ENCODE results near the gene CDH16.
"Not testable (repeated sequence)": the region's sequence is repeated elsewhere in the genome, so short reads cannot be mapped to it uniquely, and the experiment has no call there.

Gene CDH16, protein sequence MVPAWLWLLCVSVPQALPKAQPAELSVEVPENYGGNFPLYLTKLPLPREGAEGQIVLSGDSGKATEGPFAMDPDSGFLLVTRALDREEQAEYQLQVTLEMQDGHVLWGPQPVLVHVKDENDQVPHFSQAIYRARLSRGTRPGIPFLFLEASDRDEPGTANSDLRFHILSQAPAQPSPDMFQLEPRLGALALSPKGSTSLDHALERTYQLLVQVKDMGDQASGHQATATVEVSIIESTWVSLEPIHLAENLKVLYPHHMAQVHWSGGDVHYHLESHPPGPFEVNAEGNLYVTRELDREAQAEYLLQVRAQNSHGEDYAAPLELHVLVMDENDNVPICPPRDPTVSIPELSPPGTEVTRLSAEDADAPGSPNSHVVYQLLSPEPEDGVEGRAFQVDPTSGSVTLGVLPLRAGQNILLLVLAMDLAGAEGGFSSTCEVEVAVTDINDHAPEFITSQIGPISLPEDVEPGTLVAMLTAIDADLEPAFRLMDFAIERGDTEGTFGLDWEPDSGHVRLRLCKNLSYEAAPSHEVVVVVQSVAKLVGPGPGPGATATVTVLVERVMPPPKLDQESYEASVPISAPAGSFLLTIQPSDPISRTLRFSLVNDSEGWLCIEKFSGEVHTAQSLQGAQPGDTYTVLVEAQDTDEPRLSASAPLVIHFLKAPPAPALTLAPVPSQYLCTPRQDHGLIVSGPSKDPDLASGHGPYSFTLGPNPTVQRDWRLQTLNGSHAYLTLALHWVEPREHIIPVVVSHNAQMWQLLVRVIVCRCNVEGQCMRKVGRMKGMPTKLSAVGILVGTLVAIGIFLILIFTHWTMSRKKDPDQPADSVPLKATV

DNA sequence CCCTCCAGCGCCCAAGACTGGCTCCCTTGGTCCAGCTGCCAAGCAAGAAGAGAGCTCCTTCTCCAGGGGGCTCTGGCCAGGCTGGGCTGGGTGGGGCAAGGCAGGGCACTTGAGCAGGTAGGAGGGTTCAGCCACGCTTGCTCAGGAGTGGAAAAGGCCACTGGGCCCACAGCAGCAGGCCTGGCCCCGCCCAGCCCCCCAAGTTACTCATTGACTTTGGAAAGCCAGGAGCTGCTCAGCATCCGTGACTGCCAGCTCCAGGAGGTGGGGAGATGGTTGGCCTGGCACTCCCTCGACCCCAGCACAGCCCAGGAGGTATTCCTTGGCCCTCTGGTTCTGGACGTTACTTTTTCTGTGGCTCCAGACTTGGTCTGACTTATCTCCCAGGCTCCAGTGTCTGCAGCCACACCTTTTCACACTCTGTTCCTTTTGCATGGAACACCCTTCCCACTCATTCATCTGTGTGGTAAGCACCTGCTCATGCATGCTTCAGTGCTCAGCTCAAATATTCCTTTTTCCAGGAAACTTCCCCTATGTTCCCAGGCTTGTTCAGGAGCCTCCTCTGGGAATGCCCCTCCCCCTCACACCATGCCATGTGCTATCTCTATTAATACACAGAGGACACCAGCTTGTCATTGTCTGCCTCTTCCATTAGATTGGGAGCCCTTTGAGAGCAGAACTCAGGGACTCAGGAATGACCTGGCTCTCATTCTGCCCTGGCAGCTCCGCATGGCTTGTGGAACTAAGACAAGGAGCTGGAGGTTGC, at the start of gene CDH16:
Gene CDH16 (minus strand): TSS at position 83 of the 766 bp plus-strand sequence. CDS start 820 bp downstream, outside the sequence.
- DNase-seq (ENCODE audit: low read depth in 1 of 2, low spot score in 1 of 2), result no peak

DNA sequence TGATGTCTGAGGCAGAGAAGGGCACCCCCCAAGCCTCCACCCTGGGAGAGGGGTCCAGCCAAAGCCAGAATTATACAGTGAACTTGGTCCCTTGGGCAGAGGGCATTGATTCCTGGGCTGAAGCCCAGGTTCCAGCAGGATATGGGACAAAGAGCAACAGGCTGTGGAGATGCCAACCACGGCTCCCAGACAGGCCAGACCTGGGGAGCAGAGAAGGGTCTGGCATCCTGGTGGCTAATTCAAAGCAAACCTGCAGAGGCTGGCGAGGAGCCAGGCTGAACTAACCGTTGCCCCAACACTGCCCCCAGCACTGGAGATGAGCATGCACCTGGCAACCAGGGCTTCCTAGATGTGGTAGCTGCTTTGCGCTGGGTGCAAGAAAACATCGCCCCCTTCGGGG, 45.4 kb upstream of the CDH16 start:
- no peak for DNase-seq (ENCODE audit: low read depth in 1 of 2, low spot score in 1 of 2)

DNA sequence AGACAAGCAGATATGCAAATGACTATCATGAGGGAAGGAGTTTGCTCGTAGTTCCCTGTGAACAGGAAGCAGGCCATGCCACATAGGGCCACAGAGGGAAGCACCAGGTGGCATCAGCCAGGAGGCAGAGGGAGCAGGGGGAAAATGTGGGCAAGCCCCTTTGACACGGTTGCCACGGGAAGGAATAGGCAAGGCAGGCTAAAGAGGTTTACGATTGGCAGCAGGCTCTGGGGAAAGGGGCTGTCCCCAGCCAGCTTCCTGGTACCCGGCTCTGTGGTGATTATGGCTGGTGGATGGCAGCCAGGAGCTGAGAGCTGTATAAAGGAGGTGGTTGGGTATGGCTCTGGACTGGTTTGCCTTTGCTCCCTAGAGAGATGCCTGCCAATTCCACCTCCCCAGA, 43.2 kb upstream of the CDH16 start:
- DNase-seq (ENCODE audit: low read depth in 1 of 2, low spot score in 1 of 2), result no peak

DNA sequence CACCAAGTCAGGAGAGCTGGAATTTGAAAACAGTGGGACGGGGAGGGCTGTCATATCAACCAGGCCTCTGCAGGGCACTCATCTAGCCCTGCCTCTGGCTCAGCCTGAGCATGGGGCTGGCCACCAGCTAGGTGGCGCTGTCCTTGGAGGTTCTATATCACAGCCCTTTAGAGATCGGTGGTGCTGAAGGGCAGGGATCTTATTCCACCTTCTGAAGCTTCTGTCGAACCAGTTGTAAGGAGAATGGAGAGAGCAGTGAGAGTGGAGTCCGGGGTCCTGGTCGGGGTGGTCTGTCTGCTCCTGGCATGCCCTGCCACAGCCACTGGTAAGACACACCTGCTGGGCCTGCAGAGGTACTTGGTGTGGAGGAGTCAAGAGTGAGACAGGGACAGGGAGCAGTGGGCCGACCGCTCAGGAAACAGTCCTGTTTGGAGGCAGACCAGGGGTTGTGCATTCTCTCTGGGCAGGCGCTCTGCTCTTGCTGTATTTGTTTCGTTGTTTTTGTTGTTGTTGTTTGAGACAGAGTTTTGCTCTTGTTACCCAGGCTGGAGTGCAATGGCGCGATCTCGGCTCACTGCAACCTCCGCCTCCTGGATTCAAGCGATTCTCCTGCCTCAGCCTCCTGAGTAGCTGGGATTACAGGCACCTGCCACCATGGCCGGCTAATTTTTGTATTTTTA, 42.5 kb upstream of the CDH16 start, which contains the start of gene CES3:
Gene CES3 (plus strand): TSS at position 202 of the 680 bp plus-strand sequence. CDS start 42 bp downstream, at position 244.
- peak; percentile 19 to 20 for DNase-seq (ENCODE audit: low read depth in 1 of 2, low spot score in 1 of 2)

DNA sequence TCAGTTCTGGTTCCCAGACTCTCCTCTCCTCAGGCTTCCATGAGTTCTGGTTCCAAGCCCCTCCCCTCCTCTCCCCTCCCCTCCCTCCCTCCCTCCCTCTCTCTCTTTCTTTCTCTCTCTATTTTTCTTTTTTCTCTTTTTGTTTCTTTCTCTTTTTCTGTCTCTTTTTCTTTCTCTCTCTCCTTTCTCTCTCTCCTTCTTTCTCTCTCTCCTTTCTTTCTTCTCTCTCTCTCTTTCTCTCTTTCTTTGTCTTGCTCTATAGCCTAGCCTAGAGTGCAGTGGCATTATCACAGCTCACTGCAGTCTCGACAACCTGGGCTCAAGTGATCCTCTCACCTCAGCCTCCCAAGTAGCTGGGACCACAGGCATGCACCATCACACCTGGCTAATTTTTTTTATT, 41.6 kb upstream of the CDH16 start:
- no peak for DNase-seq (ENCODE audit: low read depth in 1 of 2, low spot score in 1 of 2)

DNA sequence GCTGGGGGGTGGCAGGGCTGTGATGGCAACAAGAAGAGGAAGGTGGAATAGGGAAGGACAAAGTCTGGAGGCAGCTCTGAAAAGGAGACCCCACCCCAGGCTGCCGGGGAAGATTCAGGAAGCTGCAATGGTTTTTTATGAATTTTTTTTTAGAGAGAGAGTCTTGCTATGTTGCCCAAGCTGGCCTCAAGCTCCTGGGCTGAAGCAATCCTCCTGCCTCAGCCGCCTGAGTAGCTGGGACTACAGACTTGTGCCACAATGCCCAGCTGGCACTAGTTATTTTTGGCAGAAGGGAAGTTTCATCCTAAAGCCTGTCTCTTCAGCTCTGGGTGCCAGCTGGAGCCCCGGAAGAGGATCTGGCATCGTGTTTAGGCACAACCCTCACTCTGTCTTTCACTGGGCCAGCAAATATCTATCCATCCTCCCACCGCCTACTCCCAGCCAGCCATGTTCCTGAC, 41.0 kb upstream of the CDH16 start:
- DNase-seq (ENCODE audit: low read depth in 1 of 2, low spot score in 1 of 2), result no peak

DNA sequence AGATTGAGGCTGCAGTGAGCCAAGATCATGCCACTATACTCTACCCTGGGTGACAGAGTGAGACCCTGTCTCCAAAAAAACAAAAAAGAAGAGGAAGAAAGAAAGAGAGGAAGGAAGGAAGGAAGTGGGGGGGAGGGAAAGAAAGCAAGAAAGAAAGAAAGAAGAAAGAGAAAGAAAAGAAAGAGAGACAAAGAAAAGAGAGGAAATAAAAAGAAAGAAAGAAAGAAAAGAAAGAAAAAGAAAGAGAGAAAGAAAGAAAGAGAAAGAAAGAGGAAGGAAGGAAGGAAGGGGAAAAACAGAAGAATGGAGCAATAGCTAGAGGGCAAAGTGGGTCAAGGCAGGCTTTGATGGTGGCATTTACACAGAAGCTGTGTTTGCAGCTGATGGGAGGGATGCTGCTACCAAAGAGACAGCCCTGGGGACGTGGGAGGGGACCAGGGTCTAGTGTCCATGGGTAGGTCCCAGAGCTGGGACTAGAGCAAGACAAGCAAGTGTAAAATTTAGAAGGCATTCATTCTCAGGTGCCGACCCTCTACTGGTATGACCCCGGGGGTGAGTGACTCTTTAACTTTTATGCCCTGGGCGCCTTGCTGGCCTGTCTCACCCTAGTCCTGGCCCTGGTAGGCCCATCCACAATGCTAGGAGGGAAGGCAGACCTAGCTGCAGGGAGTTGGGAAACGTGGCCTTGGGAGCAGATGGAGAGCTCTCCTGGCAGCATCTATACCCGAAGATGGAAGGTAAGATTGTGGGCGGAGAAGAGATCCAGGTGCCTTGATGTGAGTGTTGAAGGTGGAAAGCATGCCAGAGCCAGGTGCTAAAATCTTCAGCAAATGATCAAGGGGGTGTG, 40.4 kb upstream of the CDH16 start:
- DNase-seq (ENCODE audit: low read depth in 1 of 2, low spot score in 1 of 2), result no peak

DNA sequence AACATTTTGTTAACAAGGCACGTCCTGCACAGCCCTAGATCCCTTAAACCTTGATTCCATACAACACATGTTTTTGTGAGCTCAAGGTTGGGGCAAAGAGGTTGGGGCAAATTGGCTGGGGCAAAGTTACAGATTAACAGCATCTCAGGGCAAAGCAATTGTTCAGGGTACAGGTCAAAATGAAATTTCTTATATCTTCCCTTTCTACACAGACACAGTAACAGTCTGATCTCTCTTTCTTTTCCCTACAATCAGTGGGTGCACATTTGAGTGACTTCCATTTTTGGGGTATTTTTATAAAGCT, 37.4 kb upstream of the CDH16 start:
- DNase-seq (ENCODE audit: low read depth in 1 of 2, low spot score in 1 of 2), result not testable (repeated sequence)

DNA sequence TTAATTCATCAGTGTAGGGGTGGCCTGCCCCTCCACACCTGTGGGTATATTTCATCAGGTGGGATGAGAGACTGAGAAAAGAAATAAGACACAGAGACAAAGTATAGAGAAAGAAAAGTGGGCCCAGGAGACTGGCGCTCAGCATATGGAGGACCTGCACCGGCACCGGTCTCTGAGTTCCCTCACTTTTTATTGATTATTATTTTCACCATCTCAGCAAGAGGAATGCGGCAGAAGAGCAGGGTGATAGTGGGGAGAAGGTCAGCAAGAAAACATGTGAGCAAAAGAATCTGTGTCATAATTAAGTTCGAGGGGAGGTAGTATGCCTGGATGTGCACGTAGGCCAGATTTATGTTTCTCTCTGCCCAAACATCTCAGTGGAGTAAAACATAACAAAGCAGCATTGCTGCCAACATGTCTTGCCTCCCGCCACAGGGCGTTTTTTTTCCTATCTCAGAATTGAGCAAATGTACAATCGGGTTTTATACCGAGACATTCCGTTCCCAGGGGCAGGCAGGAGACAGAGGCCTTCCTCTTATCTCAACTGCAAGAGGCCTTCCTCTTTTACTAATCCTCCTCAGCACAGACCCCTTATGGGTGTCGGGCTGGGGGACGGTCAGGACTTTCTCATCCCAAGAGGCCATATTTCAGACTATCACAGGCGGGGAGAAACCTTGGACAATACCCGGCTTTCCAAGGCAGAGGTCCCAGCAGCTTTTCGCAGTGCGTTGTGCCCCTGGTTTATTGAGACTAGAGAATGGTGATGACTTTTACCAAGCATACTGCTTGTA, 36.9 kb upstream of the CDH16 start:
- DNase-seq (ENCODE audit: low read depth in 1 of 2, low spot score in 1 of 2), result not testable (repeated sequence)

DNA sequence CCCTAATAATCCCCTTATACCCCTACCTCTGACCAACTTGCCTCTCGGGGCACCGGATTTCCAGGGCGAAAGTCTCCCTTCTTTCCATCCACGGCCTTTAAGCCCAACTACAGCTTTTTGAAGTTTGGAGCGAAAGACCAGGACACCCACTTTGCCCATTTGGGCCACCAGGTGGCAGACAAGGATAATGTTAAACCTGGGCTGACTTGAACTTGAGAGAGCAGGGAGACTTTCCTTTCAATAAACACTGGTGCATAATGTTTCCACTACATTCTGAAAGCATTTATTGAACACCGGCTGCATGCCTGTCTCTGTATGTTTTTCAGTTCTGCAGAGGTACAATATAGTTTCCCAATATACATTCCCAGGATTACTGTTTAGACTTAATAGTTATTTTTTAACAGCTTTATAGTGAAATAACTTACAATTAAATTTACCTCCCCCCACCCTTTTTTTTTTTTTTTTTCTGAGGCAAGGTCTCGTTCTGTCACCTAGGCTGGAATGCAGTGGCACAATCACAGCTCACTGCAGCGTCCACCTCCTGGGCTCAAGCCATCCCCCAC, 35.5 kb upstream of the CDH16 start:
- DNase-seq (ENCODE audit: low read depth in 1 of 2, low spot score in 1 of 2), result peak; percentile 43 to 51

DNA sequence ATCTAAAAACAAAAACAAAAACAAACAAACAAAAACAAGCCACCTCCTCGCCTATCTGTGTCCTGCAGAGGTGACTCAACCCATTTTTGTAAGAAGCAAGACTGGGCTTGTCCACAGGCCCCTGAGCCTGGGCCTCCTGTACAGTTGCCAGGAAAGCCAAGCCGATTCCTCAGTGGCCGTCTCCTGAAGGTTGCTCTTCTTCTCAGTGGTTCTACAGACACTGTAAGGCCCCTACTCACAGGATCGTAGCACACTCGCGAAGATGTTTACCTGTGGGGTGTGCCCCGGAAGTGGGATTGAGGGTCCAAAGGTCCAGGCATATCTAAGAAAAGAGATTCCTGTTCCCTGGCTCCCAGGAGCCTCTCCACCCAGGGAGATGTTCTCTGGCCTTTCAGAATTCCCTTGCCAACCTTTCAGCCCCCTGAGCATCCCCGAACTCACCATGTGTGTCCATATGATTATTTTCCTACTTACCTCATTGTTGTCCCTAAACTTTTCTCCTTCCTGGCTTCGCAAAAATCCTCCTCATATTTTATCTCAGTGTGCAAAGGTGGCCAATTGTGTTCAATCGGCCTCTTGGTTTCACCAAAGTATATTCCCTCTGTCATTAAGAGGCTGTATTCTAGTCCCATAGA, 34.9 kb upstream of the CDH16 start:
- no peak for DNase-seq (ENCODE audit: low read depth in 1 of 2, low spot score in 1 of 2)

DNA sequence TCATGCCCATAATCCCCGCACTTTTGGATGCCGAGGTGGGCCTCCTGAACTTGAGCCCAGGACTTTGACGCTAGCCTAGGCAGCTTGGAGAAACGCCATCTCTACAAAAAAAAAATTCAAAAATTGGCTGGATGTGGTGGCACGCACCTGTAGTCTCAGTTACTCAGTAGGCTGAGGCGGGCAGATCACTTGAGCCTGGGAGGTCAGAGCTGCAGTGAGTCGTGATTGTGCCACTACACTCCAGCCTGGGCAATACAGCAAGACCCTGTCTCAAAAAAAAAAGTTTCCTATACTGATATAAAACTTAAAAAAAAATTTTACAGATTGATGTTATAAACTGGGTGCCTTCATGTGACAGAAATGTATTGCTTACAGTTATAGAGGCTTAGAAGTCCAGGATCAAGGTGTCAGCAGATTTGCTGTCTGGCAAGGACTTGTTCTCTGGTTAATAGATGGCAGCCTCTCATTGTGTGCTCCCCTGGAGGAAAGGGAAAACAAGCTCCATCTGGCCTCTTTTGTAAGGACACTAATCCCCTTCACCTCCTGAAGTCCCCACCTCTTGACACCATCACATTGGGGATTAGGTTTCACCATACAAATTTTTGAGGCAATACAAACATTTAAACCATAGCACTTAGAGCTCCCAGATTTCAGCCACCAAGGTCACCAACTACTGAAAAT, 33.9 kb upstream of the CDH16 start:
- no peak for DNase-seq (ENCODE audit: low read depth in 1 of 2, low spot score in 1 of 2)

DNA sequence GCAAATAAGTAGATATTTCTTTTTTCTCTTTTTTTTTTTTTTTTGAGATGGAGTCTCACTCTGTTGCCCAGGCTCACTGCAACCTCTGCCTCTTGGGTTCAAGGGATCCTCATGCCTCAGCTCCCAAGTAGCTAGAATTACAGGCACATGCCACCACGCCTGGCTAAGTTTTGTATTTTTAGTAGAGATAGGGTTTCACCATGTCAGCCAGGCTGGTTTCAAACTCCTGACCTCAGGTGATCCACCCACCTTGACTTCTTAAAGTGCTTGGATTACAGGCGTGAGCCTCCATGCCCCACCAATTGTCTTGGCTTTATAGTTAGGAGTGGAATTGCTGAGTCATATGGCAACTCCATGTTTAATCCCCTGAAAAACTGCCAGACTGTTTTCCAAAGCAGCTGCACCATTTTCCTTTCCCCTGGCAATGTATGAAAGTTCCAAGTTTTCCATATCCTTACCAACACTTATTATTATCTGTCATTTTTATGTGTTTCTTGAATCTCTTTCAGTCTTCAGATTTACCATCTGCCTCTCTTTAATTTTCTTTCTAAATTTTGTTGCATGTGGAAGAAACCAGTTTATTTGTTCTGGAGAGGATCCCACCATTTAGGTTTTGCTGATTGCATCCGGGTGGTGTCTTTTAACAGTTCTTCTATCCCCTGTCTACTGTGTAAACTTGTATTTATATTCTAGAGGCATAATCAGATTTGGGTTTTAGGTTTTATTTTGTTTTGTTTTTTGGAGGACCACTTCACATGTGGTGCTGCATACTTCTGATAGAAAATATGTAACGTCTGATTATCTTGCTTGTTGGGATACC, 32.5 kb upstream of the CDH16 start:
- no peak for DNase-seq (ENCODE audit: low read depth in 1 of 2, low spot score in 1 of 2)

DNA sequence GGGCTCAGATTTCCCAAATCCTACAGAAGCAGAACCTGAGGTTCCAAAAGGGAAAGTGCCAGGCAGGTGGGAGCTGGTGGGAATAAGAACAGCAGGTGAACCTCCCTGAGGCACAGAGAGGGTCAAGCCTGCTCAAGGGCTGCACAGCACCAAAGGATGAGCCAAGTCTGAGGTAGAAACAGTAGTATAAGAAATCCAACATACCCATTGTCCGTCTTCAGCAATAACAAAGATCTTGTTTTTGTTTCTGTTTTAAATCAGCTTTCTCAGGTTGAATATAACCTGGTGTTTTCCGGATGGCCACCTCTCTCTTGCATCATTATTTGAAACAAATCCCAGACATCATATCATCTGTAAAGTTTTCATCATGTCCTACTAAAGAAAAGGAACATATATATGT, 31.8 kb upstream of the CDH16 start:
- no peak for DNase-seq (ENCODE audit: low read depth in 1 of 2, low spot score in 1 of 2)

DNA sequence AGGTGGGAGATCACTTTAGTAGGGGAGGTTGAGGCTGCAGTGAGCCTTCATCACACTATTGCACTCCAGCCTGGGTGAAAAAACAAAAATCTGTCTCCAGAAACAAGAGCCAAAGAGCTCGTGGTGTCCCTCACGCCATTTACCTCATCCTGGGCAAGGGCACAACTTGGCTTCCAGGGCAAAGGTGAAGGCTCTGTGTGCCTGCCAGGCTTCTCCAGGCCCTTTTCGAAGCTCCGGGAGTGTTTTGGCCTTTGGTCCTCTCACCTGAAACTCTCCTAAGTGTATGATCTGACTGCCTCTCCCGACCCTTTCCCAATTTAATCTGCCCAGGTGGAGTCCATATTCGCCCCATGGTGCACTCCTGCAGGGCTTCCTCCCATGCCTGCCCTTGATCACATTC, 30.8 kb upstream of the CDH16 start:
- DNase-seq (ENCODE audit: low read depth in 1 of 2, low spot score in 1 of 2), result no peak

DNA sequence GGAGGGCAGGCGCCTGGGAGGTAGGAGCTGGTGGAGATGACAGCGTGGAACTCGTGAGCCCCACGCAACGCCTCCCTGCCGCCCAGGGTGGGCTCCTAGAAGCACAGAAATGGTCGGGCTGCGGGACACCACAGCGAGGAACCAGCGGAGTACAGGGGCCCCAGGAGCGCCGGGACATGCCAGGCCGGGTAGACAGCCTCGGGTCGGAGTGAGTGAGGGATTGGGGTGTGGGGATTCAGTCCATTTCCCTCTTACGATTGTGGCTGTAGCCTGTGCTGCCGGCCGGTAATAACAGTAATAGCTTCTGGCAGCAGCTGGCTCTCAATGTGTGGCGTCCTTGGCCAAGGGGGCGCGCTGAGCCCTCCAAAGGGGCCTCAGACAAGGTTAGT, 30.1 kb upstream of the CDH16 start:
- DNase-seq (ENCODE audit: low read depth in 1 of 2, low spot score in 1 of 2), result no peak

Data from activated T-helper 1 cell treated with anti-CD3 and anti-CD28 coated beads, Interleukin-2, amount 50 U/mL, for 16 hours (primary cell).